GM21526 (cell line): ENCODE results near the gene AFF3.
"Not testable (repeated sequence)": the region's sequence is repeated elsewhere in the genome, so short reads cannot be mapped to it uniquely, and the experiment has no call there.

Experiments
- ATAC-seq: cut with Tn5 transposase; IDR thresholded peaks from one replicate; pipeline ENCODE4 v1.9.1; 2021; ENCODE audit warnings: moderate library complexity; ENCODE audit not compliant: unreplicated experiment, low FRiP score

AFF3 gene

DNA sequence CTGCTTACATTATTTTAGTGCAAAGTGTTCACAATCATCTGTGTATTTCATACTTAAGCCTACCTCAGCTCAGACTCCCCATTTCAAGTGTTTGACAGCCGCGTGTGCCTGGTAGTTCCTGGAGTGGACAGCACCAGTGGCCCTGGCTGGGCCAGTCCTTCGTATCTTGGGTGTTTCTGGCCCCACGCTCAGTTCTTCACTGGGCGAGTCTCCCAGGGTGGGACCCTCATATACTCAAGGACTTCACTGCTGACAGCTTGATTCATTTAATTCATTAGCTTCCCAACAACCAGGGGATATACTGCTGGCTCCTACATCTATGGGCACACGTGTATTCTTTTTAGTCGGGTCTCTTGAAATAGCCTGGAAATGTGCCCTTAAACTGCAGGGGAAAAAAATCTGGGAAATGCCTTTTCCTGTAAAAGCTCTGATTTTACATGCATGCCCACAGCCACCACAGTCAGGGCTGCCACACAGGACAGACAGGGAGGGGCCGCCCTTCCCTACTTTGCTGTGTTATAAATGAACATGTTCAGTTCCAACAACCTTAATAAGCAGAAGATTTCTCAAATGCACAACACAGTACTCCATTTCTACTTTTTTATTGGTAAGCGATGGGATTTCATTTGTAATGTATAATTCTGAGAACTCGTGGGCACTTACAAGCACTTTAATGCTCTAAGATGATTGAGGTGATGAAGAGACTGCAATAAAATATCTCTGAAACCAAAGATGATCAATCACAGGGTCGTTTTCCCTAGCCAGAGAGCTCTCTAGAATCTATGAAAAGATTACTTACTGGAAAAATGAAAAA is 447.1 kb downstream of the AFF3 start:
- no peak for ATAC-seq

DNA sequence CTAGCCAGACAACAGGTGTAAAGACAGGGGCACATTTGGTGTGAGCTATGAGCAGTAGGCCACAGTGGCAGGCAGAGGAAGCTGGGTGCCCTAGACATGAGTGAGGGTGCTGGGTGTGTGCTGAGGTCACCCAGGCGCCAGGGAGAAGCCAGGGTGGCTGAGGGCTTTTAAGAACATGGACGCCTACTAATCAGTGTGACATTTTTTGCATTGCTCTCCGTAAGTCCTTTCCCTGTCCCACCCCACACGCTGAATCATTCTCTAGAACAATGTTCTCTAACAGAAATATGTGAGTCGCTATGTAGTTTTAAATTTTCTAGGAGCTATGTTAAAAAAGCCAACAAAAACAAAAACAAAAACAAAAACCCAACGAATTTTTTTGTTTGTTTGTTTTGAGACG is 448.1 kb downstream of the AFF3 start:
- ATAC-seq, result no peak

DNA sequence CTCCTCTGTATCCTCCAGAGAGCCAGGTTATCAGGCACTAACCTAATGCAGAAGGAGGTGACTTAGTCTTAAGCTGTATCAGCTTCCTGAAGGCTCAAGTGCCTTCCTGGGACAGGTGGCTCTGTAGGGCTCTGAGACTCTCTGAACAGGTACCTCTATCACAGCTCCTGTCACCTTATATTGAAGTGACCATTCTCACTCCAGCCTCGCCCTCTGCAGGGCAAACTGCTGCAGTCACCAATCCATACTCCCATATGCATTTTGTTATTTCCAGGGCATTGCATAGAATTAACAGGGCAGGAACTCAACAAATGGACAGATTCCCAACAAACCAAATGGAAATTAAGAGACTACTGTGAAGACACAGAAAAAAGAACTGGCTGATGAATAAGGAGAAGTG is 449.6 kb downstream of the AFF3 start:
- no peak for ATAC-seq

DNA sequence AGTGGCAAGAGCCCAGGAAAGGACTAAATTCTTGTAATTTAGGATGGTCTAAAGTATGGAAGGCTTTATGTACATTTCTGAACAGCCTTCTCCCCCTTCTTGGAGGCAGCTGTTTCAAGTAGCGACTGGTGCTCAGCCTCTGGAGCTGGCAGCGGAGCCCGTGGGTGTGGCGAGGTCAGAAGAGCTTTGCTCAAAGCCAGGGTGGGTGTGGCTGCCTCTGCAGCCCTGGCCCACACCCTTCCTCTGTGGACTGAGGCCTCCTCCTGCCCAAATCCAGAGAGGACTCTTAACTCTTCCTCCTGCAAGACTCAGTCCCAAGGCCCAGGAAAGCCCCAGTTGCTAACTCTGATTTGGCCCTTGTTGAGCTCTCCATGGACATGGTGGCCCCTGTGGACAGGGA is 450.5 kb downstream of the AFF3 start:
- no peak for ATAC-seq

DNA sequence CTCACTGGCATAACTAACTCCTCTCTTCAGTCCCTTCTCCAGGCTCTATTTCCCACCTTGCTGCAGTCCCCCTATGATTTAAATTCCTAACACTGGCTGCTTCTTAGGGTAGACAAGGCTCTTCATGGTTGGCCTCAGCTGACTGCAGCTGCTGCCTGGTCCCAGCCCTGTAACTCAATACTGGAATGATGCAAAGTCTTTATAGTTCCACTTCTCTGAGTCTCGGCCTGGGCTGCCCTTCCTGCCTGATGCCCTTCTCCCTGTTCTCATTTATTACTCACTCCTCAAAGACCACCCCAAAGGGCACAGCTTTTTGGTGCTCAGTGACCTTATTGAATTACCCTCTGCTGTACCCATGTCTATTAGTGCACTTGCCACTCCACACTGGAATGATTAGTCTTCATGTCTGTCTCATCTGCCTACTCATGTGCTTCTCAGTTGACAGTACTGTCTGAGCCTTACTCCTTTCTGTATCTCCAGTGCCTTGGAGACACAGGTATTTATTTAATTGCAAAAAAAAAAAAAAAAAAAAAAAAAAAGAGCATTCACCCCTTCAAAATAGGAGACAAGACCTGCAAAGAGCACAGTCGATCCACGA is 453.1 kb downstream of the AFF3 start:
- no peak for ATAC-seq

DNA sequence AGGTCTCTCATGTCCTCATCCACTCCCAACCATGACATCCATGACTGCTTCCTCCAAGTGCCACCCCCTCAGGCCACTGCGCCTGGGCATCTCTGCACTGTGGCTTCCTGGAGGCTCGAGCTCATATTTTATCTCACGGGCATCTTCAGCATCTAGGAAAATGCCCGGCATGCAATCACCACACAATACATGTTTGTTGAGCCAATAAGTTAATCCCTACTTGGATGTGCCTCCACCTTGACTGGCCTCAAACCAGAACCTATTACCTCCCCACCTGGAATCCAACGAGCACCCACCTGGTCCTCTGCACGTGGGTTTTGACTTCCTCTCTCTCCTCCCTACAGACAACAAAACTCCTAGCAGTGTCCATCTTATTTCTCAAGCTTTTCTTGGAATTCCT is 453.7 kb downstream of the AFF3 start:
- ATAC-seq, result no peak

DNA sequence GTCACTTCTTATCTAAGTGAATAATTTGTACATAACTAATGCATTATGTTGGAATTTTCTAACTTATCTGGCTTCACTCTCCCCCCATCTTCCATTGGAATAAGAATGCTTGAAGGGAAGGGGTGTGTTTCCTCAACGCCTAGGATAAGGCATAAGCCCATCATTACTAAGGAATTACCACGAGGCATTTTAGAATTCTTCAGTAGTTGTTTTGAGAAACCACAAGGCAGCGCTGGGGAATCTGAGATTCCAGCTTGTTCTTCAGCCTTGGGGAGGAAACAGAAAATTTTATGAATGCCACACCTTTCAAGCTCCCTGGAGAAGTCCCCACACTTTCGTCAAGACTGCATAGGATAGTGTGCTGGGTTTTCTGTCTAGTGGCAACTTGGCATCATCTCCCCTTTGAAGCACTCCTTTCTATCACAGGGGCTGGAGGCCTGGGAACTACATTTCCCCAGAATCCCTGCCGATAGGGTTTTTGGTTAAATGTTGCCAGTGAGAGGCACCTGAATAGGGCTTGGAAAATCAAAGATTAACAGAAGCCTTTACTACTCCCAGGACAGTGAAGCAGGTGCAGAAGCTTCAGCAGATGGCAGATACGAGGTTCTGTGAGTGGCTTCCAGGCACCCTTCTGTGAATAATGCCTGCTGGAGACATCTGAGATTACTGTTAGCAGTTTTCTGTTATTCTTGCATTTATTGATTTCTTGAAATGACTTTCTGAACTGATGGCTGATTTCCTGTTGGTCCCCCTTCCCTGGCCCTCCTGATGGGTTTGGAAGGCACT is 459.9 kb downstream of the AFF3 start:
- no peak for ATAC-seq

DNA sequence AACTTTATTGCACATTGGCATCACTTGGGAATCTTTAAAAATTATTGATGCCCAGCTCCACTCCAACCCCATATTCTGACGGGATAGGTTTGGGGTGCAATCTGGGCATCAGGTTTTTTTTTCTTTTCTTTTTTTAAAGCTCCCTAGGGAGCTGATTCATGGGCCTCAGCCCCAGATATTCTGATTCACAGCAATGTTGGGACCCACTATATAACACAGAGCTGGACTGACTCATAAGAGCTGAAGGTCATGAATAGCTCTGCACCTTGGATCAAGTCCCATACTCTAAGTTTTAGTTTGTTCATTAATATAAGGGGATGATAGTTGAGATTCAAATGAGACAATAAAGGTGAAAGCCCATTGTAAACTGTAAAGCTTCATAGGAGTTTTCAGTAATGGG is 461.4 kb downstream of the AFF3 start:
- no peak for ATAC-seq

DNA sequence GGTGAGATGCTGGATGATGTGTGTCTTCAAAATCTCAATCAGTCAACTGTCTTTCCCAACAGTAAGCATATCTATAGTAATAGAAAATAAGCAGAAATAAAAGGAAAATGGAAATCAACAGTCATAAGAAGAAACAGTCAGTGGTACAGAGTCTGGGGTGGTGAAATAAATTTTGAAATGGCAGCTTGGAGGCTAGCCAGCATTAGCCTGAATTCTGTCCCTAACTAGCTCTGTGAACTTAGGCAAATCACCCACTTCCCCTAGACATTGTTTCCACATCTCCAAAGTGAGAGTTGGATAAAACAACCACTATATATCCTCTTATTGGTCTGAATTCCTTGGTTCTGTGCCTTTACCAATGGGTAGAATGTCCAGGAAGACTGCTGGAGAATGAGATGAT is 462.9 kb downstream of the AFF3 start:
- ATAC-seq, result no peak

DNA sequence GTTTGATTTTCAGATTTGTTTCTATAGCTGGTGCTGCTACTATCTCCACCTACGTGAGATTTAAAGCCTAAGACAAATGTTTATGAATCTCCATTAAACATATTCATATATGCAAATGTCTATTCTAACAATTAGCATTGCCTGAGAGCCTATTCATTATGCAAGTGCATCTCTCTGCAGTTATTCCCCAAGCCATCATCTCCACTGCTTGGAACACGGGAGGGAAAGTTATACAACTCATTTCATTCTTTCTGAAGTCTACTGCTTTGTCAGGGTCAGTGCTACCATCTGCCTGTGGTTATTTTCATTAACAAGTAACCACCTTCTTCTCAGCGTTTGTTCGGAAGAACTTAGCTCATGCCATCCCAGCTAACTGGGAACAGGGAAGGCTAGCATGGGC is 463.8 kb downstream of the AFF3 start:
- no peak for ATAC-seq

DNA sequence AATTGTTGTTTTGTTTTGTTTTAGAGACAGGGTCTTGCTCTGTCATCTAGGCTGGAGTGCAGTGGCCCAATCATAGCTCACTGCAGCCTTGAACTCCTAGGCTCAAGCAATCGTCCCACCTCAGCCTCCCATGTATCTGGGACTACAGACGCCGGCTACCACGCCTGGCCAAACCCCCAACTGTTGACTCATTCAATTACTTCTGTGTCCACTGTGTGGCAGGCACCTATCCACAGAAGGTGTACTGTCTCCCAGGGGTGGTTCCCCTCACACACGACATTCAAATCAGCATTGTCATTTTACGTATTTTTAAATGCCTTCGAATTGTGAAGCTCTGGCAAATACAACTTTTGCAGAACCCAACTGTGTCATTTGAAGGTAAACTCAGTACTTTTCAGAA is 464.6 kb downstream of the AFF3 start:
- ATAC-seq, result no peak

DNA sequence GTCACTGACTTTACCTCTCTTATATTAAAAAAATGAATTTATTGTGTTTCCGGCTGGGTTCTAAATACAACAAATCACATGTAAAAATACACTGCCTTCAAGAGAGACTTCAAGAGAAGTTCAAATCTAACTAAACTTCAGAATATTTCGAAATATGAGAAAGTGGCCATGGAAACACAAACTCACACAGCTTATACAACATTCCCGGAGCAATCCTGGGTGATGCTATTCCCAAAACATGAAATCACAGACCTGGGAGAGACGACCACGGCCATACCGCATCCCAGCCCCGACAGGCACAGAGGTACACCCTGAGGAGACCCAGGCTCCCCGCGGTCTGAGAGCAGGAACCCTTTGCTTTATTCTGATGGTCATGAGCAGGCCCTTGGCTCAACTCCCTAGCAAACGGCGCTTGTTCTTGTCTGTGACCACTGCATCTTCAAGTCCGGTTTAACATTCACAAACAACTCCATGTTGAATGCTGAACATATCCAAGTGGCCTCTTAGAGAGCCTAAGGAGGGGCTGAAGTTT is 467.2 kb downstream of the AFF3 start:
- ATAC-seq, result no peak

DNA sequence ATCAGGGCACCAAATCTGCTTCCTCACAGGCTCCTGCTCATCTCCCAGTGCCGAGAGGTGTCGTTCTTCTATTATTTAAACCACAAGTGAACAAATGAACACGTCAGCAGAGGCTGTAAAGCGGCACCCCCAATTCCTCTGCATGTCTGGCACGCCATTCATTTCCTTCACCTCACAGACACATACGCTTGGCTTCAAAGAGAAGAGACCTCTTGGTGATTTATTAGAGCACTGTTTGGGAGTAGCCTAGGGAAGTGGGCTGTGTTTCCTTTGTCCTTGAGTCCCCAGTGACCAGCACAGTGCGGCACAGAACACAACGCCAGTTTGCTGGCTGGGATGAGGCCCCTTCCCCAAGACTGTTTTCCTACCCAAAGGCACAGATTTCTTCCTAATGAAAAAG is 468.3 kb downstream of the AFF3 start:
- no peak for ATAC-seq

DNA sequence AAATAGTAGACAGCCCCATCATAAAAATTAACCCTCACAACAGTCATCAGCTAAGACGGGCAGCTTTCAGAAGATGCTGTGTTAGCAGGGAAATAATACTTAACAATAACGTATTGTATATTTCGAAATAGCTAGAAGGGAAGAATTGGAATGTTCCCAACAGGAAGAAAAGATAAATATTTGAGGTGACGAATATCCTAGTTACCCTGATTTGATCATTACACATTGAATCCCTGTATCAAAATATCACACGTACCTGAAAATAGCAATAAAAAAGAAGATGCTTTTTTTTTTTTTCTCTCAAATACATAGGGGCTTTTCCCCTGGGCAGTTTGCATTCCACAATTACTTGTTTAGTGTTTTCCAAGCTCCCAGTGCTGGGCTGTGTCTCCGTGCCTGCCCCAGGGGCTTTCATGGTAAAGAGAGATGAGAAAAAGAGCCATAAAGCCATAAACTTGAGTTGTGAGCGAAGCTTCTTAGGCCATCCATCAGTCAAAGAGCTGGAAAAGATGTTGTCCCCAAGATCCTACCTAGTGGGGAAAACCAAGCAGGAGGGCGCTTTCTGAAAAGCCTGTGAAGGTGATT is 469.5 kb downstream of the AFF3 start:
- no peak for ATAC-seq

DNA sequence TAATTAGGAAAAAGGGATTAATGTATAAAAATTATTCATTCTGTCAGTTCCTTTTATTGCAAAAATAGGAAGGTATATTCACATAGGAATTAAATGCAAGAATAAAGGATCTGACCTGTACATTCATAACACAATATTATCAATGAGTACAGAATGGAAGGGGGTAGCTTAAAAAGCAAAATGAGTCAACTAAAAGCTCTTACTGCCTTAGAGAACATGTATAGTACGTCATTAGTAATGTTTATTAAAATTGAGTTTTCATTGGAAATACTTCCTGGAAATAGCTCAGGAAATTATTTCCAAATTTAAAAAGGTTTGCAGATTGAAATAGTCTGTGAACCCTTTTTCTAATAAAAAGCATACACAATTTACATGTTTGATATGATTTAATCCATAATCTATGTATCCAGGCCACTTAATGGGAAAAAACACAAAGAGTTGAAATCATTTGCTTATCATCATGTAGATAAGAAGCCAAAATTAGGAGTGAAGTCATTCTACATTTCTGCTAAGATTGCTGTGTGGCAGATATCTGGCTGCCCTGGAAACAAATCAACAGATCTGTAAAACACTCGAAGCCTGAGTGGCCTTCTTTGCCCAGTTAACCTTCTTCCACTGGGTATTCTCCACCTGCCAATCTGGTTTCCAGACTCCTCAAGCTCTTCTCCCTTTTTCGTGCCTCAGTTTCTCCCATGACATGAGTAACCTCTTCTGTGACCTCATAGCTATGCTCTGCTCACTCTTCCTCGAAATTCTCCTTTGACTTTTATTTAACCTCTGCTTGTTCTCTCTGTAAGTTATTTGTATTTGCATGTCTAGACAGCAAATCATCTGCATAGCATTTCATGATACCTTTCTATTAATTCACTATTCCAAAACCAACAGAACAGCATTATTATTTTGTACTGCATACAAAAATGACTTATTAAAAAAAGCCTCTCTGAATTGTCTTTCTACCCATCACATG is 471.3 kb downstream of the AFF3 start:
- no peak for ATAC-seq

DNA sequence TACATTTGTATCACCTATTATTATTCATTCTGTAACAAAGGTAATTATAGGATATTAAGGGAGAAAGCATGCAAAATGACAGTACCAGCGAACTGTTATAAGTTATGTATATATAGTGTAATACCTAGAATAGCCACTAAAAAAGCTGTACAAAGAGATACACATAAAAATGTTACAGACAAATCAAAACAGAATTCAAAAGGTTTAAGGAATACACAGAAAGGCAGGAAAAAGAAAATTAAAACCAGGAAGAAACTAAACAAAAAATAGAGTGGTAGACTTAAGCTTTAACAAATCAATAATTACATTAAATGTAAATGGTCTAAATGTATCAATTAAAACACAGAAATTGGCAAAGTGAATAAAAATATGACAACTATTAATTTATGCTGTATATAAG is 476.1 kb downstream of the AFF3 start:
- ATAC-seq, result no peak

DNA sequence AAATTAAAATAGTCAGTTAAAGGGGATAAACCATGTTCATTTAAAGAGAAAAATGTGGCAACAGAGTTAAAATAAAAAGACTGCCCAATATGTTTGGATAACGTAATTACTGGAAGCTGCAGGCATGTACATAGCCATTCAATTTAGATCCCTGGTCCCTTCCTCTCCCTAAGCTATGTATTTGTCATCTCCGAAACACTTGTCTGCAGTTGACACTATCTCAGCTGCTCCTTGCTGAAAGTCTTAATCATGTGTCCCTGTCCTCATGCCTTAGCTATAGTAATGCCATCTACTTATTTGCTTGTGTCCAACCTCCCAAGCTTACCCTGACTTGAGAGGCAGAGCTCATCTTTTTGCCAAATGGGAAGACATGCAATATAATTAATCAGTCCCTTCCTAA is 478.7 kb downstream of the AFF3 start:
- no peak for ATAC-seq

DNA sequence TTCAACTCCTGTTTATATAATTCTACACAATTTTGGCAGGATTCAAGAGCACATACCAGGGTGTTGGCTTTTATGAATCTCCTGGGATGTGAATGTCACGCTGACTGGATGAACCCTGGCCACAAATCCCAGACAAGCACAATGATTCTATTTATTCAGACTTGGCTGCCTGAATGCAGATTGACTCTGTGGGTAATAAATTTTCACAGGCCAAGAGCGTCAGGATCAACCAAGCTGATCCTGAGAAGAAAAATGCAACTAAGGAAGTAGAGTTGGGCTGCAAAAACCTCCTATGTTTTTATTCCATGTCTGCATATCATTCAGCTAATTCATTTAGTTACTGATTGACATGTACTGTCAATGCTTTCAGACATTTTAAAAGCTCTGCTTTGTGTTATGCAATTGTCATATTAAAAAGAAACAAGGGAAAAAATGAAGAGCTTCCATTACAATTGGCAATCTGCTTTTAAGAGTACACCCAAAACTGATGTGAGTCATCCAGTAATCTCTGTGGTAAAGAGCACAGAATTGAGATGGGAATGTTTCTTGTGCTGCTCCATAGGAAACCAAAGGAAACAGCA is 479.5 kb downstream of the AFF3 start:
- ATAC-seq, result no peak

DNA sequence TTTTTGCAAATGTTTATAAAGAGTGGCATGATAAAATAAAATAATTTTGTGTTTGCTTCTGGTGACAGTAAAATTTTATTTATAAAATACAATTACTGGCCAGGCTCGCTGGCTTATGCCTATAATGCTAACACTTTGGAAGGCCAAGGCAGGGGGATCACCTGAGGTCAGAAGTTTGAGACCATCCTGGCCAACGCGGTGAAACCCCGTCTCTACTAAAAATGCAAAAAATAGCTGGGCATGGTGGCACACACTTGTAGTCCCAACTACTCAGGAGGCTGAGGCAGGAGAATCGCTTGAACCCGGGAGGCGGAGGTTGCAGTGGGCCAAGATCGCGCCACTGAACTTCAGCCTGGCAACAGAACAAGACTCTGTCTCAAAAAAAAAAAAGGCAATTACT is 480.6 kb downstream of the AFF3 start:
- not testable (repeated sequence) for ATAC-seq
